IMR-90 (cell line): ENCODE measurements around the gene GAPDH.

Experiments used
- BHLHE40 ChIP-seq: fragments of 150-350 bp; IDR thresholded peaks from 2 replicates; pipeline ENCODE4 v1.6.1; 2016; ENCODE audit warnings: mild to moderate bottlenecking, low read depth, low read length
- CEBPB ChIP-seq: IDR thresholded peaks from 2 replicates; pipeline ENCODE4 v1.6.1; 2012; ENCODE audit warnings: low read depth, low read length, improper control_type of control experiment
- MXI1 ChIP-seq: IDR thresholded peaks from 2 replicates; pipeline ENCODE4 v1.6.1; 2012; ENCODE audit warnings: low read depth, mild to moderate bottlenecking, low read length, moderate library complexity, borderline replicate concordance
- POLR2A ChIP-seq: IDR thresholded peaks from 2 replicates; pipeline ENCODE4 v1.6.1; 2012; ENCODE audit warnings: mild to moderate bottlenecking, low read depth, low read length
- RAD21 ChIP-seq: IDR thresholded peaks from 2 replicates; pipeline ENCODE4 v1.6.1; 2012; ENCODE audit warnings: low read length, improper control_type of control experiment
- TF ChIP-seq, protein P1 (sequence below): conservative IDR thresholded peaks from 2 replicates; pipeline ENCODE4 v1.5.1; 2012; ENCODE audit warnings: mild to moderate bottlenecking, low read depth, low read length, improper control_type of control experiment

- TF ChIP-seq CEBPB (no peak), RAD21 (no peak), BHLHE40 (no peak), MXI1 (no peak), POLR2A (no peak)
- TF ChIP-seq, protein P1, sequence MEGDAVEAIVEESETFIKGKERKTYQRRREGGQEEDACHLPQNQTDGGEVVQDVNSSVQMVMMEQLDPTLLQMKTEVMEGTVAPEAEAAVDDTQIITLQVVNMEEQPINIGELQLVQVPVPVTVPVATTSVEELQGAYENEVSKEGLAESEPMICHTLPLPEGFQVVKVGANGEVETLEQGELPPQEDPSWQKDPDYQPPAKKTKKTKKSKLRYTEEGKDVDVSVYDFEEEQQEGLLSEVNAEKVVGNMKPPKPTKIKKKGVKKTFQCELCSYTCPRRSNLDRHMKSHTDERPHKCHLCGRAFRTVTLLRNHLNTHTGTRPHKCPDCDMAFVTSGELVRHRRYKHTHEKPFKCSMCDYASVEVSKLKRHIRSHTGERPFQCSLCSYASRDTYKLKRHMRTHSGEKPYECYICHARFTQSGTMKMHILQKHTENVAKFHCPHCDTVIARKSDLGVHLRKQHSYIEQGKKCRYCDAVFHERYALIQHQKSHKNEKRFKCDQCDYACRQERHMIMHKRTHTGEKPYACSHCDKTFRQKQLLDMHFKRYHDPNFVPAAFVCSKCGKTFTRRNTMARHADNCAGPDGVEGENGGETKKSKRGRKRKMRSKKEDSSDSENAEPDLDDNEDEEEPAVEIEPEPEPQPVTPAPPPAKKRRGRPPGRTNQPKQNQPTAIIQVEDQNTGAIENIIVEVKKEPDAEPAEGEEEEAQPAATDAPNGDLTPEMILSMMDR: no peak
These were observed 14.1 kb upstream of the GAPDH start for GRCh38 chr12:6520186-6520585.
